Lower leg skin (tissue), 3 donors: ENCODE results near the gene SCARB2.

Experiments used
- CTCF ChIP-seq, 3 donors: fragments of 450-650 bp; IDR thresholded peaks; one replicate each; pipeline ENCODE4 v1.5.1; 2016; ENCODE audit warnings: antibody characterized with exemption in 3 of 3, mild to moderate bottlenecking in 3 of 3, moderate library complexity in 2 of 3
- POLR2A ChIP-seq, 2 donors: fragments of 450-650 bp; IDR thresholded peaks; one replicate each; pipeline ENCODE4 v1.6.1; 2016 to 2017; ENCODE audit warnings: antibody characterized with exemption in 2 of 2, mild to moderate bottlenecking in 1 of 2, moderate library complexity in 1 of 2

- TF ChIP-seq CTCF (IDR thresholded peaks at IDR 0.05) (no peak), POLR2A (IDR thresholded peaks at IDR 0.05) (no peak)
Observed at GRCh38 chr4:76226418-76226817, 12.8 kb upstream of the SCARB2 start.
